ENCODE results near the gene CAMK1D.

GRCh38 chr10:12659706-12660105, 310.4 kb downstream of the CAMK1D start:
- no peak for TF ChIP-seq GABPB1 (CRISPR knock-in tag; IDR thresholded peaks at IDR 0.05)
- TF ChIP-seq CTCF (IDR thresholded peaks at IDR 0.05), result no peak
- TF ChIP-seq FOXJ3 (CRISPR knock-in tag; IDR thresholded peaks at IDR 0.05; ENCODE audit: borderline replicate concordance), result no peak
- TF ChIP-seq NFYB (CRISPR knock-in tag; conservative IDR thresholded peaks at IDR 0.05; ENCODE audit: low read depth), result no peak
- no peak for TF ChIP-seq NR3C1 (CRISPR knock-in tag; conservative IDR thresholded peaks at IDR 0.05; ENCODE audit: low read depth)
- TF ChIP-seq SP1 (CRISPR knock-in tag; conservative IDR thresholded peaks at IDR 0.05), result no peak
- no peak for TF ChIP-seq FOXP4 (CRISPR knock-in tag; IDR thresholded peaks at IDR 0.05)
- no peak for TF ChIP-seq SOX15 (CRISPR knock-in tag; IDR thresholded peaks at IDR 0.05)
- TF ChIP-seq USF1 (CRISPR knock-in tag; IDR thresholded peaks at IDR 0.05), result no peak

All from WTC11 (cell line).